ENCODE results near the gene MANF.
A peak's percentile ranks its signal among the peaks of the same experiment; 100 is the strongest.

Gene MANF

DNA sequence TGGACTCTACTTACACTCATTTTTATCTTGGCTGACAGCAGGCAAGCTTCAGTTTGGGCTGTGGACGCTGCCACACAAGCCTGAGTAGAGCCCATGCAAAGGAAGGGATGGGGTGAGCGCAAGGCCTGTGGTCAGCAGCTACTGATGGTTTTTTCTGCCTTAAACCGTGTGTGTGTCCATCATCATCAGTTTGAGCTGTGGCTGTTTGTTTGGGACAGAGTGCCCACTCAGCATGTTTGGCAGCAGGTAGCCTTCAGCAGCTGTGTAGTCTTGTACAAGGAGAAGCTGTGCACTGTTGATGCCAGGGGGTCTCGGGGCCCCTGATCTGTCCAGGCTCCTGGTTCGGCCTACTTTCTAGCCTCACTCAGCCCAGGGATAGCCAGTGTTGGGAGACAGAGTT, 9.4 kb downstream of the MANF start:
- peaks cover 0 to 70% (median 58%) of the 10 kb centered on the region in 5 donors for H3K36me3 ChIP-seq (ENCODE audit: control insufficient read depth in 5 of 5, insufficient read depth in 5 of 5, low read length in 5 of 5)
- H3K4me1 ChIP-seq (ENCODE audit: control insufficient read depth in 5 of 5, insufficient read depth in 5 of 5, low read length in 5 of 5), result peaks cover 12 to 69% (median 68%) of the 10 kb centered on the region in 5 donors
- no peak overlapping the region for H3K4me3 ChIP-seq (ENCODE audit: low read depth in 1 of 5, low read length in 5 of 5)
- H3K27me3 ChIP-seq (ENCODE audit: control insufficient read depth in 5 of 5, insufficient read depth in 4 of 5, low read length in 5 of 5), result no peaks in the 10 kb centered on the region
- peak overlapping the region in 2 of 5 donors; percentile 33 to 54 for H3K9ac ChIP-seq (ENCODE audit: low read length in 5 of 5)
- H3K27ac ChIP-seq (ENCODE audit: low read depth, low read length), result no peak overlapping the region
- H3K9me3 ChIP-seq (ENCODE audit: control insufficient read depth in 5 of 5, low read length in 5 of 5), result no peaks in the 10 kb centered on the region

DNA sequence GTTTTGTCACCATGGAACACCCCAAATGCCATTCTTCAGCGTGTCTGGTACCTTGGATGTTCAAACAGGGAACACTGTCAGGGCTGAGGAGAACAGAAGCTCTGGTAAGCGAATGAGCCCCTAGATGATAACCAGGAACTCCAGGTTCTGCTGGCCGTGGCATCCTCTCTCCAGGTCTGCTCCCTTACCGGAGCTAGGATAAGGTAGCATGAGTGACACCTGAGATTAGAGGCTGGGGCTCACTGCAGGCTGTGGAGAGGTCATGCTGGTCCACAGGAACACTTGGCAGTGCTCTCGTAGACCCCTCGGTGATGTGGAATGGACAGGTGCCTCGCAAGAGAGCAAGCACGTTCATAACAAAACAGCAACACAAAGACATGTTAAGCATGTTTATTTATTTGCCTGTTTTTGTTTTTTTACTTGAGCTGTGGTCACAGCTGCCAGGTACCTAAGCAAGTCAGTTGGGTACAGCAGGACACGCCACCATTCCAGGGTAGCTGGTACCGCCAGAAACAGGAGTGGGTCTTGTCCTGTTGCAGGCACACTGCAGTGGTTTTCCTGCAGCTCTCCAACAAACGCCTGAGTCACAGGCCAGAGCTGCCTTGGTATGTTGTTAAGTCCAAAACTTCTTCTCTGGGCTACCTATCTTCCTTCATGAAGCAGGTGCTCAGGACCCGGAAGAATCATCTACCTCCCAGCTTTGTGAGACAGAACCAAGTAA, 10.6 kb downstream of the MANF start:
- Histone ChIP-seq H3K27me3 (ENCODE audit: control insufficient read depth in 5 of 5, insufficient read depth in 4 of 5, low read length in 5 of 5) (no peaks in the 10 kb centered on the region), H3K9me3 (ENCODE audit: control insufficient read depth in 5 of 5, low read length in 5 of 5) (no peaks in the 10 kb centered on the region), H3K27ac (ENCODE audit: low read depth, low read length) (no peak overlapping the region), H3K4me1 (ENCODE audit: control insufficient read depth in 5 of 5, insufficient read depth in 5 of 5, low read length in 5 of 5) (peaks cover 10 to 72% (median 61%) of the 10 kb centered on the region in 5 donors), H3K36me3 (ENCODE audit: control insufficient read depth in 5 of 5, insufficient read depth in 5 of 5, low read length in 5 of 5) (peaks cover 0 to 78% (median 64%) of the 10 kb centered on the region in 5 donors), H3K9ac (ENCODE audit: low read length in 5 of 5) (peak overlapping the region in 2 of 5 donors; percentile 54 to 66), H3K4me3 (ENCODE audit: low read depth in 1 of 5, low read length in 5 of 5) (no peak overlapping the region)

DNA sequence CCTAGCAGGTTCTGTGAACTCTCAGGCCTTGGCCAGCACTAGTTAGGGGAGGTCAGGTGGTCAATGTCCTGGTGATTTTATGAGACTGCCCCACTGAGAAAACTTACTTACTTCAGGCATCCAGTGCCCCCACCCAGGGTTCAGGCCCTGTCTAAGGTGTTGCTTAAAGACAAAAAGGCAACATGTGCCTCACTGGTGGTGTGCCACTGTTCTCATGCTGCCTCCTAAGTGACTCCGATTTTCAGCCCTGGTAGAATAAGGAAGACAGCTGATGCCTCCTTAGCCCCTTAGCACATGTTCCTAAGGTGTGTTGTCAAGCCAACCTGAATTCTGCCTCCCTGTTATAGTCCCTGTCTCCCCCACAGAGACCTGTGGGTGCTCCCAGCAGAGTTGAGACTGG, 11.3 kb downstream of the MANF start:
- Histone ChIP-seq H3K9me3 (ENCODE audit: control insufficient read depth in 5 of 5, low read length in 5 of 5) (no peaks in the 10 kb centered on the region), H3K9ac (ENCODE audit: low read length in 5 of 5) (peak overlapping the region in 3 of 5 donors; percentile 11 to 66 (median 38)), H3K36me3 (ENCODE audit: control insufficient read depth in 5 of 5, insufficient read depth in 5 of 5, low read length in 5 of 5) (peaks cover 0 to 83% (median 65%) of the 10 kb centered on the region in 5 donors), H3K4me1 (ENCODE audit: control insufficient read depth in 5 of 5, insufficient read depth in 5 of 5, low read length in 5 of 5) (peaks cover 8 to 73% (median 61%) of the 10 kb centered on the region in 5 donors), H3K4me3 (ENCODE audit: low read depth in 1 of 5, low read length in 5 of 5) (no peak overlapping the region), H3K27ac (ENCODE audit: low read depth, low read length) (peak overlapping the region; percentile 20), H3K27me3 (ENCODE audit: control insufficient read depth in 5 of 5, insufficient read depth in 4 of 5, low read length in 5 of 5) (no peaks in the 10 kb centered on the region)

DNA sequence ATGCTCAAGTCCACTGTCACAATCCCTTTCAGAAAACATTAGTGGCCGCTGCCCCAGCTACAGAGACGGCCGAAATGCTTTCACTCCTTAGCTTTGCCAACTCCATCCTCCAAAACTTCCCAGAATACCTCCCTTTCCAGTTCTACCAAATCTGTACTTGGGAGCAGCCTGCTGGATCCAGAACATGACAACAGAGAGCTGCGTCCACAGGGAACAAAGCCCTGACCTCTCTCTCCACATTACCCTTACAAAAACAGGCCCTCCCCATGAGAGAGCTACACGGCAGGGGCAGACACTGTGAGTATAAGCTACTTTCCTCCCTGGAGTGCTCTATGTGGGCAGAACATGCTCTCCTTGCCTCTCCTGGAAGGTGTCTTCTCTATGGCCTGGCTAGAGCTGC, 12.3 kb downstream of the MANF start:
- Histone ChIP-seq H3K36me3 (ENCODE audit: control insufficient read depth in 5 of 5, insufficient read depth in 5 of 5, low read length in 5 of 5) (peaks cover 2 to 83% (median 70%) of the 10 kb centered on the region in 5 donors), H3K9me3 (ENCODE audit: control insufficient read depth in 5 of 5, low read length in 5 of 5) (no peaks in the 10 kb centered on the region), H3K4me3 (ENCODE audit: low read depth in 1 of 5, low read length in 5 of 5) (no peak overlapping the region), H3K27ac (ENCODE audit: low read depth, low read length) (peak overlapping the region; percentile 20), H3K4me1 (ENCODE audit: control insufficient read depth in 5 of 5, insufficient read depth in 5 of 5, low read length in 5 of 5) (peaks cover 8 to 65% (median 53%) of the 10 kb centered on the region in 5 donors), H3K9ac (ENCODE audit: low read length in 5 of 5) (peak overlapping the region in 2 of 5 donors; percentile 11 to 38), H3K27me3 (ENCODE audit: control insufficient read depth in 5 of 5, insufficient read depth in 4 of 5, low read length in 5 of 5) (no peaks in the 10 kb centered on the region)

DNA sequence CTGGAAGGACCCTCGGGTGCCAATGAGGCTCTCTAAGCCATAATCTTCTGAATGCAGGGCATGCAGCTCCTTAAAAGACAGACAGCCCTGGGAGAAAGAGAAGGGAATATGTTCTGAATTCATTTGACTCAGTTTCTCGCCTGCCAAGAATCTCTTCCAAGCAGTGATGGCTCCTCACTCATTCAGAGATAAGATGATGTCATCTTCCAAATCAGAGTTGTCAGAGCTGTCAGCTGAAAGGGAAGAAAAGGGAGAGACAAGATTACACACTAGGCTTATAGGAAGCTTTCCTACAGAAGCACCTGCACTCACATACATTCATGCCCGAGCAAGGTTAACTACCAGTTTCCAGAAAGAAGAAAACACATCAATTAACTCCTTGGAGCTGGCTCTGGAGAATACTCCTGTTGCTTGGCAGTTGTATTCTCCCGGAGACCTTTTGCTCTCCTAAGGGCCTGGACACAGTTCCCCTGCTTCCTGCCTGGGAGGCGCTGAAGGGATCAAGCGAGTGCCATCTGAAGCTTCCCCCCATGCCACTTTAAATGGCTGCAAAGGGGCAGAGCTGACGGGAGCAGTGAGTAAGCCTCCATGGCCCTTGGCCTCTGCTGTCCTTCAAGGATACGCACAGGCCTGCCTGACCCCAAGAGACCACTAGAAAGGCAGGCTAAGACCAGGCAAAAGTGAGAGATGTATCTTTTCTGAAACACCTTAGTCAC, 13.7 kb downstream of the MANF start:
- peaks cover 6 to 51% (median 42%) of the 10 kb centered on the region in 5 donors for H3K4me1 ChIP-seq (ENCODE audit: control insufficient read depth in 5 of 5, insufficient read depth in 5 of 5, low read length in 5 of 5)
- no peak overlapping the region for H3K27ac ChIP-seq (ENCODE audit: low read depth, low read length)
- no peaks in the 10 kb centered on the region for H3K9me3 ChIP-seq (ENCODE audit: control insufficient read depth in 5 of 5, low read length in 5 of 5)
- H3K27me3 ChIP-seq (ENCODE audit: control insufficient read depth in 5 of 5, insufficient read depth in 4 of 5, low read length in 5 of 5), result no peaks in the 10 kb centered on the region
- no peak overlapping the region for H3K4me3 ChIP-seq (ENCODE audit: low read depth in 1 of 5, low read length in 5 of 5)
- peak overlapping the region in 3 of 5 donors; percentile 0 to 26 (median 17) for H3K9ac ChIP-seq (ENCODE audit: low read length in 5 of 5)
- H3K36me3 ChIP-seq (ENCODE audit: control insufficient read depth in 5 of 5, insufficient read depth in 5 of 5, low read length in 5 of 5), result peaks cover 2 to 80% (median 64%) of the 10 kb centered on the region in 5 donors

DNA sequence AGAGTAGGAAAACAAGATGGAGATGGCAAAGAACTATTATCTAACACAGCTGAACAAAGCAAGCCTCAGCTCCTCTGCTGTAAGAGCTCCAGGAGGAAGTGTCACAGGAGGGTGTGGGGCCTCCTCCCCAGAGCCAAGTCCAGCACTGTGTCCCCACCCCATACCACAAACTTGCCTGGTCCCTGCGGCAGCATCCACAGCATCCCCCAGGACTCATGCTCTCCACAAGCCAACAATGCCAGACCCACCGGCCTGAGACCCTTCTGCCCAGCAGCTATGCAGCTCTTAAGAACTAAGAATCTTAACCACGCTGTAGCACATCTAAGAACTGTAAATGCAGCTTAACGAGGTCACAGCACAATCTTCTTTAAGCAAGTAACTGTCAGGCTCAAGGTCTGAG, 15.1 kb downstream of the MANF start:
- Histone ChIP-seq H3K4me3 (ENCODE audit: low read depth in 1 of 5, low read length in 5 of 5) (no peak overlapping the region), H3K9me3 (ENCODE audit: control insufficient read depth in 5 of 5, low read length in 5 of 5) (no peaks in the 10 kb centered on the region), H3K4me1 (ENCODE audit: control insufficient read depth in 5 of 5, insufficient read depth in 5 of 5, low read length in 5 of 5) (peaks cover 4 to 38% (median 29%) of the 10 kb centered on the region in 5 donors), H3K36me3 (ENCODE audit: control insufficient read depth in 5 of 5, insufficient read depth in 5 of 5, low read length in 5 of 5) (peaks cover 5 to 73% (median 51%) of the 10 kb centered on the region in 5 donors), H3K9ac (ENCODE audit: low read length in 5 of 5) (no peak overlapping the region), H3K27me3 (ENCODE audit: control insufficient read depth in 5 of 5, insufficient read depth in 4 of 5, low read length in 5 of 5) (no peaks in the 10 kb centered on the region), H3K27ac (ENCODE audit: low read depth, low read length) (no peak overlapping the region)

DNA sequence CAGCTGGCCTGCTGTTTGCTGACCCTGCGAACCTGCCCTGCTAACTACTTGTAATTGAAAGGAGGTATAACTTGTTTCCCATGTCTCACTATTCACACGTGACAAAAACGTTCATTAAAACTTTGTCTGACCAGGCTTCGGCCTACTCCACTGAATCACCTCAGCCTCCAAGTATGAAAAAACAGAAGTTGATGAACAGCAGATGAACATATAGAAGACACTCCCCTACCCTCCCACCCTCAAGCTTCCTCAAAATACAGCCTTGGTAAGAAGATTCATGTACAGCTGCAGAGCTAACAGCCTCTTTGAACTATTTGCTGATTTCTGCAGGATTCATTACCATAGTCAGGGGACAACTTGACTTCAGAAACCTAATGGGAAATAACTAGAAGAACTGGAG, 16.6 kb downstream of the MANF start:
- Histone ChIP-seq H3K9ac (ENCODE audit: low read length in 5 of 5) (no peak overlapping the region), H3K4me1 (ENCODE audit: control insufficient read depth in 5 of 5, insufficient read depth in 5 of 5, low read length in 5 of 5) (peaks cover 0 to 25% (median 15%) of the 10 kb centered on the region in 5 donors), H3K4me3 (ENCODE audit: low read depth in 1 of 5, low read length in 5 of 5) (no peak overlapping the region), H3K27me3 (ENCODE audit: control insufficient read depth in 5 of 5, insufficient read depth in 4 of 5, low read length in 5 of 5) (no peaks in the 10 kb centered on the region), H3K9me3 (ENCODE audit: control insufficient read depth in 5 of 5, low read length in 5 of 5) (no peaks in the 10 kb centered on the region), H3K36me3 (ENCODE audit: control insufficient read depth in 5 of 5, insufficient read depth in 5 of 5, low read length in 5 of 5) (peaks cover 10 to 57% (median 36%) of the 10 kb centered on the region in 5 donors), H3K27ac (ENCODE audit: low read depth, low read length) (no peak overlapping the region)

DNA sequence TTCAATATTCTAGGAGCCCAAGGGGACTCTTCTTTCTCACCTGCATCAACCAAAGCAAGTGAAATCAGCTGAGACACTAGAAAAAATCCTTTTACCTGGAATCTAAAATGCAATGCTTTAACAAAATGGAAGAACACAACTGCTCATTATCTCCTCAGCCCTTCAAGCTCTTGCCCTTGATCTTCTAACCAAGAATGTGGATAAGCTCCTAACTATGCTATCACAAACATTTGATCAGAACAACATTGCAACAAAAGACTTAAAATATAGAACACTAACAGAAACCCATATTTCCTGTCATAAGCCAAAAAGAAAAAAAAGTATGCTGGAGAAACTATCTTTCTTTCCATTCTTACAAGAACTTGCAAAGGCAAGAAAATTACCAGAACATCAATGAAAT, 18.6 kb downstream of the MANF start:
- Histone ChIP-seq H3K4me3 (ENCODE audit: low read depth in 1 of 5, low read length in 5 of 5) (no peak overlapping the region), H3K36me3 (ENCODE audit: control insufficient read depth in 5 of 5, insufficient read depth in 5 of 5, low read length in 5 of 5) (peaks cover 10 to 48% (median 34%) of the 10 kb centered on the region in 5 donors), H3K9ac (ENCODE audit: low read length in 5 of 5) (no peak overlapping the region), H3K27me3 (ENCODE audit: control insufficient read depth in 5 of 5, insufficient read depth in 4 of 5, low read length in 5 of 5) (no peaks in the 10 kb centered on the region), H3K9me3 (ENCODE audit: control insufficient read depth in 5 of 5, low read length in 5 of 5) (no peaks in the 10 kb centered on the region), H3K4me1 (ENCODE audit: control insufficient read depth in 5 of 5, insufficient read depth in 5 of 5, low read length in 5 of 5) (peaks cover 0 to 17% (median 5%) of the 10 kb centered on the region in 5 donors), H3K27ac (ENCODE audit: low read depth, low read length) (no peak overlapping the region)

DNA sequence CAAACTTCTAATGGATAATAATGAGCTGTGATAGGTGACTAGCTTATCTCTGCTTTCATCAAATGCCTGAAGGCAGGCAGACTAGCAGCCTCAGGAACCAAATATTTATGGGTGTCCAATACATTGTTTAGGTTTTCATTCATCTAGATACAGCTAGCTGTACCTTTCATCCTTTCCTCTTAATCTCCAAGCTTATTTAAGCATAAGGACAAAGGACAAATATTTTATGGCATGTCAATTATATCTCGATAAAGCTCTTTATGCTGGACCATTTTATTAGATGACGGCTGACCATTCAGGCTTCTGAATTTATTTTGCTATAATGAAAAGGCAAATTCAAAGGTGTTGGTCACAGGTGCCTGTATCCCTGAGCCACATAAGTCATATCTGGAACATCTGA, 22.9 kb downstream of the MANF start:
- Histone ChIP-seq H3K9ac (ENCODE audit: low read length in 5 of 5) (no peak overlapping the region), H3K4me1 (ENCODE audit: control insufficient read depth in 5 of 5, insufficient read depth in 5 of 5, low read length in 5 of 5) (no peaks in the 10 kb centered on the region), H3K27me3 (ENCODE audit: control insufficient read depth in 5 of 5, insufficient read depth in 4 of 5, low read length in 5 of 5) (no peaks in the 10 kb centered on the region), H3K4me3 (ENCODE audit: low read depth in 1 of 5, low read length in 5 of 5) (no peak overlapping the region), H3K9me3 (ENCODE audit: control insufficient read depth in 5 of 5, low read length in 5 of 5) (no peaks in the 10 kb centered on the region), H3K27ac (ENCODE audit: low read depth, low read length) (no peak overlapping the region), H3K36me3 (ENCODE audit: control insufficient read depth in 5 of 5, insufficient read depth in 5 of 5, low read length in 5 of 5) (peaks cover 24 to 60% (median 36%) of the 10 kb centered on the region in 5 donors)

DNA sequence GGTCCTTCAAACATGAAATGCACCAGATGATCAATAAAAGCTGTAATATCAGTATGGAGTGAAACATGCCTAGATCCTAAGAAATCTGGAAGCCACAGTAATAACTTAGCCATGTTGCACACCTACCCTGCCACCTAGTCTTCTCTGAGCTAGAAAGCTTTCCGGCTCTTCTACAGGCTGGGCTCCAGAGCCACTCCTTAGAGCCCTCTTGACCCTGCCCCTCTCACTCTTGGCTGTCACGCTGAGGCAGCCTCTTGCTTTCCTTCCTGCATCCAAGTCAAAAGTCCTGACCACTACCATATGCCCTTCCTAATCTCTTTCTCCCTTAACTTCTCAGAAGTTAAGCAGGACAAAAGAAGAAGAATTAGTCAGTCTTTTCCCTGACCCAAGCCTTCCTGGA, 23.7 kb downstream of the MANF start:
- no peaks in the 10 kb centered on the region for H3K27me3 ChIP-seq (ENCODE audit: control insufficient read depth in 5 of 5, insufficient read depth in 4 of 5, low read length in 5 of 5)

More for the DNA sequence above, 23.7 kb downstream of the MANF start:
- Histone ChIP-seq H3K4me3 (ENCODE audit: low read depth in 1 of 5, low read length in 5 of 5) (no peak overlapping the region), H3K36me3 (ENCODE audit: control insufficient read depth in 5 of 5, insufficient read depth in 5 of 5, low read length in 5 of 5) (peaks cover 32 to 61% (median 41%) of the 10 kb centered on the region in 5 donors), H3K4me1 (ENCODE audit: control insufficient read depth in 5 of 5, insufficient read depth in 5 of 5, low read length in 5 of 5) (no peaks in the 10 kb centered on the region), H3K9ac (ENCODE audit: low read length in 5 of 5) (no peak overlapping the region), H3K9me3 (ENCODE audit: control insufficient read depth in 5 of 5, low read length in 5 of 5) (no peaks in the 10 kb centered on the region), H3K27ac (ENCODE audit: low read depth, low read length) (no peak overlapping the region)

All from subcutaneous abdominal adipose tissue (tissue), 5 donors.